Spleen (tissue), 7 donors: ENCODE measurements around the gene ERBB2.

Source experiments
- POLR2A ChIP-seq, 3 donors: fragments of 450-650 bp; IDR thresholded peaks; one replicate each; pipeline ENCODE4 v1.5.1; 2017; ENCODE audit warnings: antibody characterized with exemption in 3 of 3, mild to moderate bottlenecking in 1 of 3
- TF ChIP-seq, protein P1 (sequence below), 11 experiments: fragments of 200-600 bp in 7 of 11; fragments of 450-650 bp in 4 of 11; sonication (generic) in 4 of 11; IDR thresholded peaks in 8 of 11; conservative IDR thresholded peaks in 3 of 11; 1 replicate in 7 of 11; 2 replicates in 4 of 11; pipeline versions ENCODE4 v1.4.0 to v1.8.0; 2016 to 2021; ENCODE audit warnings: antibody characterized with exemption in 11 of 11, inconsistent platforms in 4 of 11, mild to moderate bottlenecking in 1 of 11
- donor health status: DM: no; HTN: no; CAD: no; lungs with moderate emphysema.
- donor health status: DM: no; HTN: no; CAD: no.
- donor health status: DM: no; HTN: no; CAD: no.

DNA sequence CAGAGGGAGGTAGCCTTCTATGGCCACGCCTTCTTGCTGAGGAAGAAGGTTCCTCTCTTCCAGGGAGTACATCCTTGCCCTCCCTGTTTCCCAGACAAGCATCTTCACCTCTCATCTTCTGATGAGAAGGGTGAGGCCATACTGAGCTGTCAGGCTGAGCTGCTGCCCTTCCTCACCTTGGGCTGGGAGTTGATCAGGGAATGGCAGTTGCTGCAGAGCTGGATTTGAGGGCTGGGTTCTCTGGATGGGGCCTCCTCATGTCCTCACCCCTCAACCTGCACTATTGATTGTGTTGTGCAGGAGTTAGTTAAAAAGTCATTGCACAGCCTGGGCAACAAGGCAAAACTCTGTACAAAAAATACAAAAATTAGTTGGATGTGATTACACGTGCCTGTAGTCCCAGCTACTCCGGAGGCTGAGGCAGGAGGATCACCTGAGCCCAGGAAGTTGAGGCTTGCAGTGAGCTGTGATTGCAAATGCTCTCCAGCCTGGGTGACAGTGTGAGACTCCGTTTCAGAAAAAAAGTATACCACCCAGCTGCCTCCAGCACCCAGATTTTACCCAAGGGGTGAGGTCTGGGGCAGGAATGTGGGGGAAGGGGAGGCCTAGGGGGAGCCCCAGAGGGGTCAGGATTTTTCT is 2.0 kb downstream of the ERBB2 start:
- TF ChIP-seq POLR2A (IDR thresholded peaks at IDR 0.05) = no peak
- TF ChIP-seq, protein P1, sequence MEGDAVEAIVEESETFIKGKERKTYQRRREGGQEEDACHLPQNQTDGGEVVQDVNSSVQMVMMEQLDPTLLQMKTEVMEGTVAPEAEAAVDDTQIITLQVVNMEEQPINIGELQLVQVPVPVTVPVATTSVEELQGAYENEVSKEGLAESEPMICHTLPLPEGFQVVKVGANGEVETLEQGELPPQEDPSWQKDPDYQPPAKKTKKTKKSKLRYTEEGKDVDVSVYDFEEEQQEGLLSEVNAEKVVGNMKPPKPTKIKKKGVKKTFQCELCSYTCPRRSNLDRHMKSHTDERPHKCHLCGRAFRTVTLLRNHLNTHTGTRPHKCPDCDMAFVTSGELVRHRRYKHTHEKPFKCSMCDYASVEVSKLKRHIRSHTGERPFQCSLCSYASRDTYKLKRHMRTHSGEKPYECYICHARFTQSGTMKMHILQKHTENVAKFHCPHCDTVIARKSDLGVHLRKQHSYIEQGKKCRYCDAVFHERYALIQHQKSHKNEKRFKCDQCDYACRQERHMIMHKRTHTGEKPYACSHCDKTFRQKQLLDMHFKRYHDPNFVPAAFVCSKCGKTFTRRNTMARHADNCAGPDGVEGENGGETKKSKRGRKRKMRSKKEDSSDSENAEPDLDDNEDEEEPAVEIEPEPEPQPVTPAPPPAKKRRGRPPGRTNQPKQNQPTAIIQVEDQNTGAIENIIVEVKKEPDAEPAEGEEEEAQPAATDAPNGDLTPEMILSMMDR (IDR thresholded peaks at IDR 0.05 in 8 of 11, conservative IDR thresholded peaks at IDR 0.05 in 3 of 11) = no peak
